ENCODE data around the gene CACNA1A. TPM values are rescaled to one million over a fixed set of nuclear protein-coding genes. Genes with fewer than 3 reads are reported as not detected.

The CACNA1A gene
- total RNA-seq, result under 1 TPM; 0.29 to 0.36 TPM

- Mint-ChIP-seq H3K4me3 (peak within 1 kb of the TSS; percentile 15), H3K36me3 (ENCODE audit: low read depth) (no peaks in the 10 kb centered on the region), H3K4me1 (ENCODE audit: low read depth) (peaks cover 2% of the 10 kb centered on the region), H3K9me3 (no peaks in the 10 kb centered on the region), H3K27ac (no peak within 1 kb of the TSS), H3K27me3 (peaks cover 56% of the 10 kb centered on the region)
- intact Hi-C loops (cut with micrococcal nuclease), result no loop called here
- ATAC-seq, result no peak
- POLR2A ChIA-PET, result no interaction called here
- no peak for TF ChIP-seq CTCF (IDR thresholded peaks at IDR 0.05)
- peak; percentile 8 for DNase-seq
- CTCF ChIA-PET, result interaction anchor here (1.2 kb wide), 1 partner anchor 9 kb away, joined by 4 read pairs; no protein-coding TSS in a partner anchor
Measured at GRCh38 chr19:13506471-13506820, at the start of gene CACNA1A. Gene CACNA1A, minus strand, starts transcription at chr19:13506479. Its CDS starts 255 bp downstream, at chr19:13506224.

- Mint-ChIP-seq H3K27me3 (peaks cover 22% of the 10 kb centered on the region), H3K27ac (no peak overlapping the region), H3K9me3 (no peaks in the 10 kb centered on the region), H3K4me1 (ENCODE audit: low read depth) (no peaks in the 10 kb centered on the region), H3K36me3 (ENCODE audit: low read depth) (no peaks in the 10 kb centered on the region), H3K4me3 (no peak overlapping the region)
- DNase-seq (no peak), ATAC-seq (no peak)
- ChIA-PET POLR2A (no interaction called here), CTCF (no interaction called here)
- no peak for TF ChIP-seq CTCF (IDR thresholded peaks at IDR 0.05)
- intact Hi-C loops (cut with micrococcal nuclease), result no loop called here
Measured at GRCh38 chr19:13554506-13555240, 48.4 kb upstream of the CACNA1A start.

GRCh38 chr19:13553880-13554400 lies 47.7 kb upstream of the CACNA1A start:
- ATAC-seq (no peak), DNase-seq (no peak)
- H3K27ac Mint-ChIP-seq, result no peak overlapping the region
- H3K4me3 Mint-ChIP-seq, result no peak overlapping the region
- peaks cover 22% of the 10 kb centered on the region for H3K27me3 Mint-ChIP-seq
- no peaks in the 10 kb centered on the region for H3K4me1 Mint-ChIP-seq (ENCODE audit: low read depth)
- no peaks in the 10 kb centered on the region for H3K9me3 Mint-ChIP-seq
- TF ChIP-seq CTCF (IDR thresholded peaks at IDR 0.05), result no peak
- ChIA-PET POLR2A (no interaction called here), CTCF (no interaction called here)
- no peaks in the 10 kb centered on the region for H3K36me3 Mint-ChIP-seq (ENCODE audit: low read depth)
- intact Hi-C loops (cut with micrococcal nuclease), result no loop called here

GRCh38 chr19:13548131-13548530 lies 41.9 kb upstream of the CACNA1A start:
- H3K4me3 Mint-ChIP-seq, result no peak overlapping the region
- no peak overlapping the region for H3K27ac Mint-ChIP-seq

More at GRCh38 chr19:13548131-13548530, 41.9 kb upstream of the CACNA1A start:
- intact Hi-C loops (cut with micrococcal nuclease), result no loop called here
- Mint-ChIP-seq H3K4me1 (ENCODE audit: low read depth) (no peaks in the 10 kb centered on the region), H3K36me3 (ENCODE audit: low read depth) (no peaks in the 10 kb centered on the region), H3K9me3 (peaks cover 4% of the 10 kb centered on the region), H3K27me3 (peaks cover 13% of the 10 kb centered on the region)
- POLR2A ChIA-PET, result interaction anchor here (0.6 kb wide), 1 partner anchor 38 kb away, joined by 3 read pairs; no protein-coding TSS in a partner anchor
- no peak for TF ChIP-seq CTCF (IDR thresholded peaks at IDR 0.05)
- CTCF ChIA-PET, result no interaction called here
- DNase-seq, result no peak
- ATAC-seq, result no peak

All from activated CD8-positive, alpha-beta T cell treated with anti-CD3 and anti-CD28 coated beads for 36 hours (primary cell).